GM19239 (cell line): ENCODE results near the gene MARK2.

Experiments used
- DNase-seq: peaks from one replicate; pipeline ENCODE4 v3.0.0; 2011; ENCODE audit warnings: low spot score; ENCODE audit not compliant: insufficient read length
- FAIRE-seq: peaks from 2 replicates; lab custom pipeline; 2011; peaks lifted over from hg19 to GRCh38; lab: Jason Lieb, UNC

The MARK2 gene

GRCh38 chr11:63826471-63827190, 12.3 kb upstream of the MARK2 start:
- DNase-seq = no peak
- FAIRE-seq = no peak

GRCh38 chr11:63829823-63830489, 9.0 kb upstream of the MARK2 start:
- DNase-seq (no peak), FAIRE-seq (no peak)

GRCh38 chr11:63831326-63831725, 7.6 kb upstream of the MARK2 start:
- DNase-seq (no peak), FAIRE-seq (no peak)

GRCh38 chr11:63832336-63832735, 6.6 kb upstream of the MARK2 start:
- DNase-seq (no peak), FAIRE-seq (no peak)

- DNase-seq (no peak), FAIRE-seq (no peak)
These were observed 5.9 kb upstream of the MARK2 start for GRCh38 chr11:63833048-63833447.

- FAIRE-seq = no peak
- DNase-seq = no peak
These were observed 4.3 kb upstream of the MARK2 start for GRCh38 chr11:63834535-63835157.

- FAIRE-seq (no peak), DNase-seq (no peak)
These were observed 3.8 kb upstream of the MARK2 start for GRCh38 chr11:63835158-63835545.

GRCh38 chr11:63837027-63837688, 1.8 kb upstream of the MARK2 start:
- FAIRE-seq = peak; percentile 94
- peak; percentile 69 for DNase-seq

- FAIRE-seq = no peak
- DNase-seq = no peak
These were observed 1.2 kb upstream of the MARK2 start for GRCh38 chr11:63837739-63838138.

- FAIRE-seq = peak; percentile 87
These were observed 696 bp upstream of the MARK2 start for GRCh38 chr11:63838150-63838677.

GRCh38 chr11:63839508-63840355, 822 bp downstream of the MARK2 start:
- peak; percentile 40 for FAIRE-seq
- no peak for DNase-seq

More at GRCh38 chr11:63838150-63838677, 696 bp upstream of the MARK2 start:
- no peak for DNase-seq

- DNase-seq (no peak), FAIRE-seq (peak; percentile 62)
These were observed 1.6 kb downstream of the MARK2 start for GRCh38 chr11:63840356-63841060.

- DNase-seq = no peak
- FAIRE-seq = no peak
These were observed 2.6 kb downstream of the MARK2 start for GRCh38 chr11:63841554-63841953.

GRCh38 chr11:63843041-63843440, 4.1 kb downstream of the MARK2 start:
- FAIRE-seq (no peak), DNase-seq (no peak)

GRCh38 chr11:63844836-63845235, 5.9 kb downstream of the MARK2 start:
- FAIRE-seq (no peak), DNase-seq (no peak)

- FAIRE-seq = no peak
- no peak for DNase-seq
These were observed 6.4 kb downstream of the MARK2 start for GRCh38 chr11:63845303-63845702.

GRCh38 chr11:63845911-63846310, 7.0 kb downstream of the MARK2 start:
- no peak for FAIRE-seq
- DNase-seq = no peak

GRCh38 chr11:63846897-63847296, 8.0 kb downstream of the MARK2 start:
- DNase-seq (no peak), FAIRE-seq (no peak)

- DNase-seq = no peak
- FAIRE-seq = no peak
These were observed 8.5 kb downstream of the MARK2 start for GRCh38 chr11:63847363-63847762.
